ENCODE results near the gene DOCK2. TPM values are rescaled to one million over a fixed set of nuclear protein-coding genes. Genes with fewer than 3 reads are reported as not detected.

Gene DOCK2
- total and polyA plus RNA-seq, 4 donors, result 1.6 to 53.7 (median 21.6) TPM

- Histone ChIP-seq H3K27ac (ENCODE audit: low read depth in 1 of 2, low read length in 2 of 2) (no peak overlapping the region), H3K36me3 (ENCODE audit: control insufficient read depth in 1 of 2, insufficient read depth in 2 of 2, low read length in 1 of 2) (no peaks in the 10 kb centered on the region), H3K4me3 (ENCODE audit: low read length in 2 of 2) (no peak overlapping the region), H3K4me1 (ENCODE audit: control insufficient read depth in 1 of 2, insufficient read depth in 2 of 2, low read length in 2 of 2) (no peaks in the 10 kb centered on the region), H3K27me3 (ENCODE audit: control insufficient read depth in 1 of 2, insufficient read depth in 2 of 2, low read length in 1 of 2) (no peaks in the 10 kb centered on the region), H3K9me3 (ENCODE audit: control insufficient read depth, low read length) (no peaks in the 10 kb centered on the region)
- ATAC-seq (ENCODE audit: low FRiP score) (no peak), DNase-seq (no peak)
- intact Hi-C loops (cut with DNase I), result no loop called here
- WGBS, 2 donors, result 42 to 46% methylated on average over 5 of the region's 5 CpGs
Observed at GRCh38 chr5:169785771-169786618, 148.9 kb downstream of the DOCK2 start.

DNA sequence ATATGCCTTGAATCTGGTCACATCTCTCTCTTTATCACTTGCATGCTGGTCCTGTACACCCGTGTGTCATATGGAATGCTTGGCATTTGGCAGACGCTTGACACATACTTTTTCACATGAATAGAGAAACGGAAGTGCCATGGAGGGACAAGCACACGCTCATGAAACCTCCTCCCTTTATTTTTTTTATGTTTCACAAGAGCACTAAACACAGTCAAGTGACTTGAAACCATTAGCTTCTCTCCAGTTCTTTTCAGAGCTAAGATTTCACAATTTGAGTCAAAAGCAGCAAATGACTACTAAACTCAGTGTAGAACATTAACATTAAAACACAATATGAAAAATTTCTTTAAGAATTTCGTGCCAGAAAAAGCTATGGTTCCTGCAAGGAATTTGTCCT, 151.1 kb downstream of the DOCK2 start:
- ATAC-seq (ENCODE audit: low FRiP score), result no peak

DNA sequence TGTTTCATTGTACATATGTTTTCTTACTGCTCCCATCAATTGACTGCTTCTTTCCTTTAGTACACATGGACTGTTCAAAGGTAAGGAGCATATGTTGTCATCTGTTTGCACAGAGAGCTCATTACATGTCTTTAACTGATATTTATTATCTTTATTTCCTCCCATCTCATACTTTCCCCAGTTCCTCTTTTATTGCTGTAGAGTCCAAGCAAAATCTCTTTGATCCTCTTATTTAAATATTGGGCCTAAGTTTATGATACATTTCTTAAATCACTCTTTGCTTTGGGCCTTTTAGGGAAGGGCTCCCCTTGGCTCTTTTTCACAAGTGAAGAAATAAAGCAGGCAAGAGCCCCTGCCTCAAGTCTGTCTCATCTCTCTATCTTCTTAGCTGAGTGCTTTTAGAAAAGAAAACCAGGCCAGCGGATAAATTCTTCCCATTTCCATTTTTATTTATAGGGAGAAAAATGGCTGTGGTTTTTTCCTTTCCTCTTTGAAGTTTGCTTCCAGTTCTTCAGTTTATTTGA, 152.4 kb downstream of the DOCK2 start:
- H3K27me3 ChIP-seq (ENCODE audit: control insufficient read depth in 1 of 2, insufficient read depth in 2 of 2, low read length in 1 of 2), result no peaks in the 10 kb centered on the region
- H3K27ac ChIP-seq (ENCODE audit: low read depth in 1 of 2, low read length in 2 of 2), result no peak overlapping the region
- H3K9me3 ChIP-seq (ENCODE audit: control insufficient read depth, low read length), result peaks cover 2% of the 10 kb centered on the region
- ATAC-seq (ENCODE audit: low FRiP score) (no peak), DNase-seq (no peak)
- intact Hi-C loops (cut with DNase I), result no loop called here
- WGBS, 2 donors, result 84 to 85% methylated on average over 1 of the region's 1 CpG
- H3K36me3 ChIP-seq (ENCODE audit: control insufficient read depth in 1 of 2, insufficient read depth in 2 of 2, low read length in 1 of 2), result no peaks in the 10 kb centered on the region
- H3K4me1 ChIP-seq (ENCODE audit: control insufficient read depth in 1 of 2, insufficient read depth in 2 of 2, low read length in 2 of 2), result no peaks in the 10 kb centered on the region
- no peak overlapping the region for H3K4me3 ChIP-seq (ENCODE audit: low read length in 2 of 2)

More for the DNA sequence above, 151.1 kb downstream of the DOCK2 start:
- Histone ChIP-seq H3K36me3 (ENCODE audit: control insufficient read depth in 1 of 2, insufficient read depth in 2 of 2, low read length in 1 of 2) (no peaks in the 10 kb centered on the region), H3K9me3 (ENCODE audit: control insufficient read depth, low read length) (peaks cover 2% of the 10 kb centered on the region), H3K4me1 (ENCODE audit: control insufficient read depth in 1 of 2, insufficient read depth in 2 of 2, low read length in 2 of 2) (no peaks in the 10 kb centered on the region), H3K27me3 (ENCODE audit: control insufficient read depth in 1 of 2, insufficient read depth in 2 of 2, low read length in 1 of 2) (no peaks in the 10 kb centered on the region), H3K27ac (ENCODE audit: low read depth in 1 of 2, low read length in 2 of 2) (no peak overlapping the region), H3K4me3 (ENCODE audit: low read length in 2 of 2) (no peak overlapping the region)
- intact Hi-C loops (cut with DNase I), result no loop called here
- WGBS, 2 donors, result 16 to 20% methylated on average over 5 of the region's 5 CpGs
- DNase-seq, result no peak

DNA sequence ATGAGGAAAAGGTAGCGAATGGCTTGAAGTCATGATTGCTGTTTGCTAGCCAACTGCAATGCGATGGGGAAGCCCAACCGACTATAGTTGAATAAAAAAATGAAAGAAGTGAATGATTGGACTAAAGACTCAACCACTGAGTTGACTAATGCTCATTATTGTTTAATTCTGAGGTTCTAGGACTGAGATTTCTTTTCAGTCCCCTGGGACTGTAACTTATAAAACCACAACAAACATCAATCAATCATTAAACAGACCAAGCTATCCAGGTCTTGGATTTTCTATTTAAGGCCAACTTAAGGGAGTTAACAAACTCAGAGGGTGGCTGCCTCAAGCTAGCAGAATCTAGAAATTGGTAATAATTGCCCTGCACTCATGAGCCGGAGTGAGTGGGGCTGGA, 154.2 kb downstream of the DOCK2 start:
- ATAC-seq (ENCODE audit: low FRiP score), result no peak

DNA sequence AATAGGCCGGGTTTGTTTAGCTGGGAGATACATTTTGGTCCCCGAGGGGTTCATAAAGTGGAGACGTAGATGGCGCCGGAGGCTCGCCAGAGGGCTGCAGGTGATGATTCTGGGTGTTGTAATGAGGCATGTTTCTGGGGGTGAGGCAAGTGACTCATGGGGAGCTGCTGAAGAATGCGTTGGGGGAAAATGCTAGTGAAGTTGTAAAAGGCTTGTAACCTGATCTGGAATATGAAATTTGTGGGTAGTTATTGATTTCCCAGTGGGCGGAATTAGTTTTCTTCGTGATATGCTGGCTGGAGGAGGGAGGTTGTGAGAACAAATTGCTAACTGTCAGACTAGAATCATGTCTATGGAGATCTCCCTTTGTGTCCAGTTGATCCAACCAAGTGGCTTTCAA, 158.3 kb downstream of the DOCK2 start:
- no peak for ATAC-seq (ENCODE audit: low FRiP score)
- H3K9me3 ChIP-seq (ENCODE audit: control insufficient read depth, low read length), result peaks cover 2% of the 10 kb centered on the region
- WGBS, 2 donors, result 83 to 84% methylated on average over 9 of the region's 9 CpGs
- no peak for DNase-seq
- H3K36me3 ChIP-seq (ENCODE audit: control insufficient read depth in 1 of 2, insufficient read depth in 2 of 2, low read length in 1 of 2), result no peaks in the 10 kb centered on the region
- H3K4me1 ChIP-seq (ENCODE audit: control insufficient read depth in 1 of 2, insufficient read depth in 2 of 2, low read length in 2 of 2), result no peaks in the 10 kb centered on the region
- no peak overlapping the region for H3K4me3 ChIP-seq (ENCODE audit: low read length in 2 of 2)
- no peaks in the 10 kb centered on the region for H3K27me3 ChIP-seq (ENCODE audit: control insufficient read depth in 1 of 2, insufficient read depth in 2 of 2, low read length in 1 of 2)
- no peak overlapping the region for H3K27ac ChIP-seq (ENCODE audit: low read depth in 1 of 2, low read length in 2 of 2)
- intact Hi-C loops (cut with DNase I), result no loop called here

More for the DNA sequence above, 154.2 kb downstream of the DOCK2 start:
- WGBS, 2 donors, result 72 to 80% methylated on average over 4 of the region's 4 CpGs
- Histone ChIP-seq H3K4me3 (ENCODE audit: low read length in 2 of 2) (no peak overlapping the region), H3K27me3 (ENCODE audit: control insufficient read depth in 1 of 2, insufficient read depth in 2 of 2, low read length in 1 of 2) (no peaks in the 10 kb centered on the region), H3K27ac (ENCODE audit: low read depth in 1 of 2, low read length in 2 of 2) (no peak overlapping the region), H3K9me3 (ENCODE audit: control insufficient read depth, low read length) (peaks cover 2% of the 10 kb centered on the region), H3K4me1 (ENCODE audit: control insufficient read depth in 1 of 2, insufficient read depth in 2 of 2, low read length in 2 of 2) (no peaks in the 10 kb centered on the region), H3K36me3 (ENCODE audit: control insufficient read depth in 1 of 2, insufficient read depth in 2 of 2, low read length in 1 of 2) (no peaks in the 10 kb centered on the region)
- intact Hi-C loops (cut with DNase I), result no loop called here
- no peak for DNase-seq

DNA sequence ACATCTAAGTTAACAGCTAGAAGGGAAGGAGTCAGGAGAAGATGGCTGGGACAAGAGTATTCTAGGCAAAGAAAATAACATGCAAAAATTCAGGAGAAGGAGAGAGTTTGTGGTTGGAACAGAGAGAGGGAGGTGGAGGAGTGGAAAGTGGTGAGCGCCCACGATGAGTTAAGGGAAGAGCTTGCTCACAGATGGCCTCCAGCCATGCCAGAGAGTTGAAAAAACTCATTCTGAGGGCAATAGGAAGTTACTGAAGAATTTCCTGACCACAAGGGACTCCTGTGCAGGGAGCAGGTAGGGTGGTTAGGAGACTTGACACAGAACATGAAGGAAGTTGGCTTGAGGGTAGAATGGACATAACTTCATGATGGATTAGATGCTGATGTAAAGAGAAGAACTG, 159.7 kb downstream of the DOCK2 start:
- 84 to 96% methylated on average over 2 of the region's 2 CpGs for whole genome bisulfite sequencing, 2 donors
- H3K27ac ChIP-seq (ENCODE audit: low read depth in 1 of 2, low read length in 2 of 2), result no peak overlapping the region
- no peak for DNase-seq
- H3K4me1 ChIP-seq (ENCODE audit: control insufficient read depth in 1 of 2, insufficient read depth in 2 of 2, low read length in 2 of 2), result no peaks in the 10 kb centered on the region
- no peaks in the 10 kb centered on the region for H3K9me3 ChIP-seq (ENCODE audit: control insufficient read depth, low read length)
- no peaks in the 10 kb centered on the region for H3K27me3 ChIP-seq (ENCODE audit: control insufficient read depth in 1 of 2, insufficient read depth in 2 of 2, low read length in 1 of 2)
- H3K4me3 ChIP-seq (ENCODE audit: low read length in 2 of 2), result no peak overlapping the region
- no peaks in the 10 kb centered on the region for H3K36me3 ChIP-seq (ENCODE audit: control insufficient read depth in 1 of 2, insufficient read depth in 2 of 2, low read length in 1 of 2)
- intact Hi-C loops (cut with DNase I), result no loop called here
- ATAC-seq (ENCODE audit: low FRiP score), result no peak

GRCh38 chr5:169797577-169797976, 160.5 kb downstream of the DOCK2 start:
- intact Hi-C loops (cut with DNase I), result no loop called here
- H3K36me3 ChIP-seq (ENCODE audit: control insufficient read depth in 1 of 2, insufficient read depth in 2 of 2, low read length in 1 of 2), result no peaks in the 10 kb centered on the region
- WGBS, 2 donors, result 68 to 74% methylated on average over 2 of the region's 2 CpGs
- no peak overlapping the region for H3K4me3 ChIP-seq (ENCODE audit: low read length in 2 of 2)
- no peaks in the 10 kb centered on the region for H3K9me3 ChIP-seq (ENCODE audit: control insufficient read depth, low read length)
- DNase-seq (no peak), ATAC-seq (ENCODE audit: low FRiP score) (no peak)
- H3K4me1 ChIP-seq (ENCODE audit: control insufficient read depth in 1 of 2, insufficient read depth in 2 of 2, low read length in 2 of 2), result no peaks in the 10 kb centered on the region
- no peaks in the 10 kb centered on the region for H3K27me3 ChIP-seq (ENCODE audit: control insufficient read depth in 1 of 2, insufficient read depth in 2 of 2, low read length in 1 of 2)
- no peak overlapping the region for H3K27ac ChIP-seq (ENCODE audit: low read depth in 1 of 2, low read length in 2 of 2)

DNA sequence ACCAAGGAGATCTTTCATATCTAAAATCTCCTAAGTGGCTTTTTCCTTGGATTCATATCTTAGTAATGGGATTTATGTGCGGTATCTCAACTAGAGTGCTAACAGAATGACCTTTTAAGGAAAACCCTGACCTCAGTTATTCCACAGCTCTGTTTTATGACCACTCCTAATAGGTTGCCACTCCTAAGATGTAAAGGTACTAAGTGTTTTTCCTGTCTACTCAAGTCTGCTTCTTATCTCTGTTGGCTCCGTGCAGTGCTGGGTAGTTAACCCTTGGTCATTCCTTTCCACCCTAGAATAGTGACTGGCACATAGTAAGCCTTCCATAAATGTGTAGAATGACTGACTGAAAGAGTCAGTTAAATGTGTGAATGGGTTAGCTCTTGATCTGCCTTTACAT, 161.4 kb downstream of the DOCK2 start:
- H3K36me3 ChIP-seq (ENCODE audit: control insufficient read depth in 1 of 2, insufficient read depth in 2 of 2, low read length in 1 of 2), result no peaks in the 10 kb centered on the region
- H3K9me3 ChIP-seq (ENCODE audit: control insufficient read depth, low read length), result no peaks in the 10 kb centered on the region
- no peaks in the 10 kb centered on the region for H3K27me3 ChIP-seq (ENCODE audit: control insufficient read depth in 1 of 2, insufficient read depth in 2 of 2, low read length in 1 of 2)
- H3K27ac ChIP-seq (ENCODE audit: low read depth in 1 of 2, low read length in 2 of 2), result no peak overlapping the region
- WGBS, 2 donors, result 33 to 35% methylated on average over 2 of the region's 2 CpGs
- intact Hi-C loops (cut with DNase I), result no loop called here
- H3K4me3 ChIP-seq (ENCODE audit: low read length in 2 of 2), result no peak overlapping the region
- no peaks in the 10 kb centered on the region for H3K4me1 ChIP-seq (ENCODE audit: control insufficient read depth in 1 of 2, insufficient read depth in 2 of 2, low read length in 2 of 2)
- ATAC-seq (ENCODE audit: low FRiP score), result no peak
- no peak for DNase-seq
